Measurements from ENCODE around the gene CCT6B.
"Not testable (repeated sequence)": the region's sequence is repeated elsewhere in the genome, so short reads cannot be mapped to it uniquely, and the experiment has no call there.

Gene CCT6B

DNA sequence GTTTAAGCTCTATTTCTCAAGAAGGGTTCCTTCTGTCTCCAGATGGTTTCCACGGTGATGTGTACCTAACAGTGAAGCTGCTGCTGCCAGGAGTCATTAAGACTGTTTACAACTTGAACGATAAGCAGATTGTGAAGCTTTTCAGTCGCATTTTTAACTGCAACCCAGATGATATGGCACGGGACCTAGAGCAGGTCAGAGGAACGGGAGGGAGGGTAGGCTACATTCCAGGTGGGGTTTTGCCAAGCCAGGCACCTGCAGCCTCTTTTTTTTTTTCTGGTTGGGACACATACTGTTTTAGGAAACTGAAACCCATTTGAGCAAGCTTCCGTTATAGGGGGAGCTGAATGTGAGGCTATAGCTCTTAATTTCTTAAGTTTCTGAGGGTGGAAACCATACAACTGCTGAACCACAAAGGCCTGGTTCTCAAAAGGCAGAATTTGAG, 29.7 kb upstream of the CCT6B start:
- no peak for DNase-seq
- H3K4me1 Mint-ChIP-seq: peaks cover 5% of the 10 kb centered on the region
- H3K4me3 Mint-ChIP-seq: no peak overlapping the region
- no peaks in the 10 kb centered on the region for H3K9me3 Mint-ChIP-seq
- no peaks in the 10 kb centered on the region for H3K27me3 Mint-ChIP-seq
- ATAC-seq: no peak
- no peak overlapping the region for H3K27ac Mint-ChIP-seq

- Mint-ChIP-seq H3K4me1 (peaks cover 10% of the 10 kb centered on the region), H3K27me3 (no peaks in the 10 kb centered on the region), H3K9me3 (no peaks in the 10 kb centered on the region), H3K27ac (no peak overlapping the region), H3K4me3 (no peak overlapping the region)
- ATAC-seq (no peak), DNase-seq (no peak)
Observed at GRCh38 chr17:34989473-34989872, 28.2 kb upstream of the CCT6B start.

- Mint-ChIP-seq H3K9me3 (no peaks in the 10 kb centered on the region), H3K27ac (no peak overlapping the region), H3K27me3 (no peaks in the 10 kb centered on the region), H3K4me1 (peaks cover 18% of the 10 kb centered on the region), H3K4me3 (no peak overlapping the region)
- DNase-seq (no peak), ATAC-seq (no peak)
Observed at GRCh38 chr17:34988644-34989043, 27.4 kb upstream of the CCT6B start.

DNA sequence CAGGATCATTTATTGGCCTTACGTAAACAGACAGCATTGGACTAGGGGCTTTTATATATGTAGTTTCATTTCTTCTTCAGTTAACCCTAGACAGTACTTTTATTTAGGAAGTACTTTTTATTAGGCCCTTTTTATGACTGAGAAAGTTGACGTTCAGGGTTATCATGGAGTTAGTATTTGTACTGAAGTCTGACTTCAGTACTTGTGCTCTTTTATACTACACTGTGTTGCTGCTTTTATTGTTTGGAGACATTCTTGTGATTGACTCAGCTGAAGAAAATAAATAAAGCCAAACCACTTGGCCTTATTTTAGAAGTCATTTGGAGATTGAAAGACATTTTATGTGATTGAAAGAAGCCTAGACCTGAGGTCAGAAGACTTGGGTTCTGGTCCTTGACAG, 26.0 kb upstream of the CCT6B start:
- DNase-seq (no peak), ATAC-seq (no peak)
- Mint-ChIP-seq H3K27me3 (no peaks in the 10 kb centered on the region), H3K4me3 (no peak overlapping the region), H3K4me1 (peaks cover 32% of the 10 kb centered on the region), H3K9me3 (no peaks in the 10 kb centered on the region), H3K27ac (no peak overlapping the region)

- H3K9me3 Mint-ChIP-seq: no peaks in the 10 kb centered on the region
- ATAC-seq (no peak), DNase-seq (no peak)
- peak overlapping the region; percentile 90 to 96 for H3K4me3 Mint-ChIP-seq
- peaks cover 58% of the 10 kb centered on the region for H3K4me1 Mint-ChIP-seq
- H3K27me3 Mint-ChIP-seq: no peaks in the 10 kb centered on the region
- peak overlapping the region; percentile 95 to 97 for H3K27ac Mint-ChIP-seq
Observed at GRCh38 chr17:34981538-34982241, 20.4 kb upstream of the CCT6B start.

- no peaks in the 10 kb centered on the region for H3K27me3 Mint-ChIP-seq
- peak; percentile 90 for ATAC-seq
- peak overlapping the region; percentile 90 to 97 for H3K4me3 Mint-ChIP-seq
- H3K4me1 Mint-ChIP-seq: peaks cover 53% of the 10 kb centered on the region
- no peaks in the 10 kb centered on the region for H3K9me3 Mint-ChIP-seq
- H3K27ac Mint-ChIP-seq: peak overlapping the region; percentile 95 to 97
- DNase-seq: peak; percentile 77 to 81
Observed at GRCh38 chr17:34980681-34981537, 19.6 kb upstream of the CCT6B start.

DNA sequence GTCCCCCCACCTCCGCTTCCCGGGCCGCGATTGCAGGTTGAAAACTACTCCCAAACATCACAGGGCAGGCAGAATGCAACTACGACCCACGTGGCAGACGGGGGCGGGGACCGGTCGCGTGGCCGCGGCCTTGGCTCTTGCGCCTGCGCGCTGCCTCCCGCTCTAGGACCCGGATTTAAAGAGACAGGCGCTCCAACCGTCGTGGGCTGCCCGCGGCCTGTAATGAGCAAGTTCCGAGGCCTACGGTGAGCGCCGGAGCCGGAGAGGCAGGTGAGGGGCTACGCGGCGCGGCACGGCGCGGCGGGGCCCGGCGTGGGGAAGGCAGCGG, 19.1 kb upstream of the CCT6B start, which contains the start of gene LIG3:
Gene LIG3 (plus strand): TSS at position 160 of the 328 bp plus-strand sequence. CDS start 2,494 bp downstream, outside the sequence.
- H3K27ac Mint-ChIP-seq: peak within 1 kb of the TSS; percentile 98 to 99
- peaks cover 52% of the 10 kb centered on the region for H3K4me1 Mint-ChIP-seq
- H3K9me3 Mint-ChIP-seq: no peaks in the 10 kb centered on the region
- peak; percentile 93 to 94 for DNase-seq
- peak within 1 kb of the TSS; percentile 97 to 98 for H3K4me3 Mint-ChIP-seq
- peak; percentile 89 for ATAC-seq
- no peaks in the 10 kb centered on the region for H3K27me3 Mint-ChIP-seq

DNA sequence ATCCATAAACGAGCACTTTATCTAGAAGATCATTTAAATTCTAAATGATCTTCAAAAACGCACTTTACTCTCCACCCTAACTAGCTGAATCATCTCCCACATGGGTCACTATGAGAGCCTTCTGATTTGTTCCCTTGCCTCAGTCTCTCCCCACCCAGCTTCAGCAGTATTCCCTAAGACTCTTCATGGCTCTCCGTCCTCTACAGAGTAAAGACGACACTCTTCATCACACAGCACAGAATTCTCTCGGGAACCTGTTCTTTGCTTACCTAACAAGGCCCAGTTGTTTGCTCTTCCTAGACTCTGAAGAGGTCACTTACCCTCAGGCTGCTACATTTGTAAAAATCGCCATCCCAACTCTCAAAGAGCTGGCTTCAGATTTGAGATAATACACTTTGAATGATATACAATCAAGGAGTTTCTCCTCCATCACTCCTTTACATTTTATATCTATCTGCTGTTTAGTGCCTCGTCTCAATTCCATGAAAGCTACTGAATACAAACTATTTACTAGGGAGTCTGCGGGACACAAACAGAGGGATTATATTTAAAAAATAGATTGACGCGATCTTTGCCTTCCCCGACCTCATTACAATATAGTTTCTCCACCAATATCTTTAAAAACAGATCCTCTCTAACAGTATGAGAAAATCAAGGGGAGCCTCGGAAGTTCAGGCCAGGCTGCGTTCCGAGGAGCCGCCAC, 18.5 kb upstream of the CCT6B start:
- H3K4me1 Mint-ChIP-seq: peaks cover 51% of the 10 kb centered on the region
- H3K4me3 Mint-ChIP-seq: peak overlapping the region; percentile 97 to 98

GRCh38 chr17:34979153-34979552, 17.9 kb upstream of the CCT6B start:
- ATAC-seq (no peak), DNase-seq (no peak)
- Mint-ChIP-seq H3K4me3 (peak overlapping the region; percentile 97 to 98), H3K27ac (peak overlapping the region in 1 of 2 donors; percentile 13), H3K4me1 (peaks cover 45% of the 10 kb centered on the region), H3K9me3 (no peaks in the 10 kb centered on the region), H3K27me3 (no peaks in the 10 kb centered on the region)

More for the DNA sequence above, 18.5 kb upstream of the CCT6B start:
- DNase-seq (no peak), ATAC-seq (no peak)
- Mint-ChIP-seq H3K9me3 (no peaks in the 10 kb centered on the region), H3K27me3 (no peaks in the 10 kb centered on the region), H3K27ac (peak overlapping the region; percentile 98 to 99)

- Mint-ChIP-seq H3K27ac (no peak overlapping the region), H3K4me3 (no peak overlapping the region), H3K27me3 (no peaks in the 10 kb centered on the region), H3K4me1 (peaks cover 10% of the 10 kb centered on the region), H3K9me3 (no peaks in the 10 kb centered on the region)
- no peak for DNase-seq
- ATAC-seq: peak; percentile 46
Observed at GRCh38 chr17:34974794-34975785, 13.8 kb upstream of the CCT6B start.

DNA sequence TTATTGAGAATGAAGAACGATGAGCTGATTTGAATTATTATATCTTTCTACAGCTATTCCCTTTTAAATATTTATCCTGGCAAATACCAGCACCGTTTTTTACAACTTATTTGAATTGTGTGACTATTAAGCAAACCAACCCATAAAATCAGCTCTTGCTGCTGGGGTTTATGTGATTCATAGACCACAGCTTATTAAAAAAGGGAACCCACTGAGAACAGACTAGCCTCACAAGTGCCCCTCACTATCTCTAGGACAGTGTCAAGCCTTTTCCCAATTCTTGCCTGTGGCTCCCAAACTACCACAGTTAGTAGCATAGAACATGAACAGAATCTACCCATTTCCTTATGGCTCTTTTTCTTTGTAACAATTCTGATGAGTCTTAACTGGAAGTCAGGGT, 12.9 kb upstream of the CCT6B start:
- ATAC-seq: no peak

GRCh38 chr17:34958438-34958837, 2.8 kb downstream of the CCT6B start:
- Mint-ChIP-seq H3K9me3 (peaks cover 6 to 9% of the 10 kb centered on the region in 2 donors), H3K27me3 (peaks cover 10% of the 10 kb centered on the region), H3K4me1 (peaks cover 19% of the 10 kb centered on the region), H3K27ac (no peak overlapping the region), H3K4me3 (no peak overlapping the region)
- ATAC-seq (no peak), DNase-seq (no peak)

More for the DNA sequence above, 12.9 kb upstream of the CCT6B start:
- peaks cover 1% of the 10 kb centered on the region for H3K4me1 Mint-ChIP-seq
- H3K4me3 Mint-ChIP-seq: no peak overlapping the region
- no peaks in the 10 kb centered on the region for H3K9me3 Mint-ChIP-seq
- no peak for DNase-seq
- no peak overlapping the region for H3K27ac Mint-ChIP-seq
- no peaks in the 10 kb centered on the region for H3K27me3 Mint-ChIP-seq

- not testable (repeated sequence) for DNase-seq, H3K27ac Mint-ChIP-seq, H3K27me3 Mint-ChIP-seq, H3K9me3 Mint-ChIP-seq, H3K4me3 Mint-ChIP-seq, H3K4me1 Mint-ChIP-seq, ATAC-seq
Observed at GRCh38 chr17:34950780-34951179, 10.5 kb downstream of the CCT6B start.

DNA sequence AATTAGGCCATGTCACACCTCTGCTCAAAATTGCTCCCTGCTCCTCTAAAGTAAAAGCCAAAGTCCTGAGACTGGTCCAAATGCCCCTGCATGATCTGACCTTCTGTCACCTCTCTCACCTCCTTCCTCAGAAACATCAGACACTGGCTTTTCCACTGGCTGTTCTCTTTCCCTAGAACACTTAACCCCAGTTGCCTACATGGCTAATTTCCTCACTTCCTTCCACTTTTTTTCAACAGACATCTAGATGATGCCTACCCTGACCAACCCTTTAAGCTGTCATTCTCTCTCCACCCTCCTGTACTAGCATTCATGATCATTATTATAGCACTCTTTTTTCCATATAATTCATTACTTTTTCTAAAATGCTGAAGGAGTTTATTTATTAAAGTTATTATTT, 31.0 kb downstream of the CCT6B start:
- no peak overlapping the region for H3K27ac Mint-ChIP-seq
- H3K9me3 Mint-ChIP-seq: no peaks in the 10 kb centered on the region
- H3K27me3 Mint-ChIP-seq: no peaks in the 10 kb centered on the region
- H3K4me1 Mint-ChIP-seq: no peaks in the 10 kb centered on the region
- DNase-seq (no peak), ATAC-seq (no peak)
- H3K4me3 Mint-ChIP-seq: no peak overlapping the region

GRCh38 chr17:34926661-34927060, 34.6 kb downstream of the CCT6B start:
- H3K9me3 Mint-ChIP-seq: no peaks in the 10 kb centered on the region
- H3K27ac Mint-ChIP-seq: no peak overlapping the region
- H3K4me1 Mint-ChIP-seq: no peaks in the 10 kb centered on the region
- DNase-seq: no peak
- H3K4me3 Mint-ChIP-seq: no peak overlapping the region
- no peak for ATAC-seq
- no peaks in the 10 kb centered on the region for H3K27me3 Mint-ChIP-seq
